GM12873 (cell line): ENCODE measurements around the gene NOS3.

Source experiments
- TF ChIP-seq, protein P1 (sequence below): IDR thresholded peaks from 2 replicates; pipeline ENCODE4 v1.5.1; 2012; ENCODE audit warnings: low read depth, mild to moderate bottlenecking, moderate library complexity, low read length, control low read depth; ENCODE audit not compliant: insufficient read depth; ENCODE audit errors: missing control alignments

The NOS3 gene

DNA sequence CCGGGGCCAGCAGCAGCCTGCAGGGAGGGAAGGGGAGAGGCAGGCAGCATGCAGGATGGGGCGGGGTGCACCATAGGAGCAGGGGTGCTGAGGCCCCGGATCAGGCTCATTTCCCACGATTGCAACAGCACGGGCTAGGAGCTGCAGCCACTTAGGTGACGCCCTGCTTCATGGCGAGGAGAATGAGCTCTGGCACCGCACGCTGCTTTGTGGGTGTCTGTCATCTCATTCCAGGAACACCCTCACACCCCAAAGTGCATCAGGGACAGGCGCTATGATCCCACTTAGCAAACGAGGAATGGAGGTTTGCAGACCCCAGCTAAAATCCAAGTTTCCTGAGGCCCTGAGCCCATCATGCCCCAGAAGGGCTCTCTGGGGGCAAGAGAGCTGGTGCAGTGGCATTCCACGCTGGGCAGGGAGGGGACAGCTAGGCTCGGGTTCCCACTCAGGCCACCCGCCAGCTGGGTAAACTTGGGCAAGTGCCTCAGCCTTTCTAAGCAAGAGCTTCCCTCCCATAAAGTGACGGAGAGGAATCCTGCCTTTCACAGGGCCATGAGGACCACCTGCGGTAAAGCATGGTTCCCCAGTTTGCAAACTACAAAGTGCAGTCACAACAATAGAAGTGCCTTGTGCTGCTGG is 22.0 kb upstream of the NOS3 start:
- TF ChIP-seq, protein P1, sequence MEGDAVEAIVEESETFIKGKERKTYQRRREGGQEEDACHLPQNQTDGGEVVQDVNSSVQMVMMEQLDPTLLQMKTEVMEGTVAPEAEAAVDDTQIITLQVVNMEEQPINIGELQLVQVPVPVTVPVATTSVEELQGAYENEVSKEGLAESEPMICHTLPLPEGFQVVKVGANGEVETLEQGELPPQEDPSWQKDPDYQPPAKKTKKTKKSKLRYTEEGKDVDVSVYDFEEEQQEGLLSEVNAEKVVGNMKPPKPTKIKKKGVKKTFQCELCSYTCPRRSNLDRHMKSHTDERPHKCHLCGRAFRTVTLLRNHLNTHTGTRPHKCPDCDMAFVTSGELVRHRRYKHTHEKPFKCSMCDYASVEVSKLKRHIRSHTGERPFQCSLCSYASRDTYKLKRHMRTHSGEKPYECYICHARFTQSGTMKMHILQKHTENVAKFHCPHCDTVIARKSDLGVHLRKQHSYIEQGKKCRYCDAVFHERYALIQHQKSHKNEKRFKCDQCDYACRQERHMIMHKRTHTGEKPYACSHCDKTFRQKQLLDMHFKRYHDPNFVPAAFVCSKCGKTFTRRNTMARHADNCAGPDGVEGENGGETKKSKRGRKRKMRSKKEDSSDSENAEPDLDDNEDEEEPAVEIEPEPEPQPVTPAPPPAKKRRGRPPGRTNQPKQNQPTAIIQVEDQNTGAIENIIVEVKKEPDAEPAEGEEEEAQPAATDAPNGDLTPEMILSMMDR: no peak

DNA sequence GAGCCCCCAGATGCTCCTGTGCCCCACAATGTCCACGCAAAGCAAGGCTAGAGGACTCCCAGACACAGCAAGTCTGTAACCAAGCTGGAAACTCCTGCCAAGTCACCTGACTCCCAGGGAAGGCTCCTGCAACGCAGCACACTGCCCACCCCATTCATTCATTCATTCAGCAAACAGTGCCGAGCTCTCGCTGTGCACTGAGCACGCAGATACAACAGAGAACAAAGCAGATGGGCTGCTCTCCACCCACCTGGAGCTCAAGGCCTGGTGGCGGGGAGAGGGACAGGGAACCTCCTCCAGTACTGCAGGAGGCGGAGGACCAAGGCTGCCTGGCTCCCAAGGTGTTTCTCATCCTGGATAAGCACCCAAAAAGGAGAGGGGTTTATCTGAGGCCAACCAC is 21.3 kb upstream of the NOS3 start:
- TF ChIP-seq, protein P1: no peak

DNA sequence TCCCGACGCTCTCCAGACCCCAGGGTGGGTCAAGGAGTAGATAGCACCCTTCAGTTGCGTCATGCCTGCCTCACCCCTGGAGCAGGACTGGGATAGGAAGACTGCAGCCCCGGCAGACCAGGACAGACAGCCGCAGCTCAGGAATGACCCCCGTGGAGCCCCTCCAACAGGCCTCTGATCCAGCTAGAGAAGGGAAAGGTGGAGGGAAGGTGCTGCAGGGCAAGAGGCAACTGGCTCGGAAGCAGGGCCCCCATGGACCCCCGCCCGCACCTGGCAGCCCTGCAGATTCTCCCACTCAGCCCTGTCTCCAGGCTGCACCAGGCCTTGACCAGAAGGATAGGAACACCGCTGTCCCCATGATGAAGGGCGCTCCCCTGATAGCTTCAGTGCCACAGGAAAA is 20.4 kb upstream of the NOS3 start:
- TF ChIP-seq, protein P1: no peak

DNA sequence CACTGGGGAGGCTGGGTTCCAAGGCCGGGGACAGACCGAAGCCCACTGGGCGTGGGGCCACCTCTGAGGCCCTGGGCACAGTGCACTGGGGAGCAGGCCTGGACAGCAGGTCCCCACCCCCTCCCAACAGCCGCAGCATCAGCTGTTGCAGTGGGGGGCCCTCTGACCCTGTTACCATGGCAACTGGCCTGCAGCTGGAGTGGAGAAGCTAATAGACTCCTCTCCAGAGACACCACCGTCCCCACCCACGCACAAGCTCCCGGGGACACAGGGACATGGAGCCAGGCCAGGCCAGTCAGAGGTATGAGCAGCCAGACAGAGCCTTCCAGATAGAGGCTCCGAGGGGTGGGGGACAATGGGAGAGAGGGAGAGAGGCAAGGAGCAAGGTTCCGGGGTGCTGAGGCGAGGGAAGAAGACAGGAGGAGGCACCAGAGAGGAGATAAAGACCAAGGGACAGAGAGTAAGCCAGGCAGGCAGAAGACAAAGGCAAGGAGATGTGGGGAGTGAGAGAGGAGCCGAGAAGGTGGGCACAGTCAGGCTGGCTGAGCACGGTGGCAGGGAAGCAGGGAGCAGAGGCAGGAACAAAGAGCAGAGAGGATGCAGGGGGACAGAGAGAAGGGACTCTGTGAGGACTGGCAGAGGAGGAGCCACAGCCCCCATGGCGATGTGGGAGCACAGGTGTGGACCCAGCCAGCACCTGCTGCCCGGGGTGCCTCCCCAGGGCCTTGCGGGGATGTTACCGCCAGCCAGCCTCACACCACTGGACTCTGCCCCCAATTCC is 19.4 kb upstream of the NOS3 start:
- TF ChIP-seq, protein P1: no peak

DNA sequence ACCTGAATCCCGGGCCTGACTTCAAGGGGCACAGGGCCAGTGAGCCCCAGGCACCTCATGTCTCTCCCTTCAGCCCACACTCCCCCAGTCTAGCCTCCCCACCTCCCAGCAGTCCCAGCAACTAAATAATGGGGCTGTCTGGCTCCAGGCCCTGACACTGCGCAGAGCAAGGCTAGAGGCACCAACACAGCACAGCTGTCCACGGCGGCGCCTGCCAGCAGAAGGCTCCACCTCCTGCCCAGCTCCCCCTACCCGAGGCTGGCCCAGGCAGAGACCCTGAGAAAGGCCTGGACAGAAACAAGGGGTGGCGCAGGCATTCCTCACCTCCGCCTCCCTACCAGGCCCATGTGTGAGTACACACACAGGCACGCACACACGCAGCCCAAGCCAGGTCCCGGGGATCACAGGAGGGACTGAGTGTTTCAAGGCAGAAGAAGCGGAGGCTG is 18.8 kb upstream of the NOS3 start:
- TF ChIP-seq, protein P1: no peak

DNA sequence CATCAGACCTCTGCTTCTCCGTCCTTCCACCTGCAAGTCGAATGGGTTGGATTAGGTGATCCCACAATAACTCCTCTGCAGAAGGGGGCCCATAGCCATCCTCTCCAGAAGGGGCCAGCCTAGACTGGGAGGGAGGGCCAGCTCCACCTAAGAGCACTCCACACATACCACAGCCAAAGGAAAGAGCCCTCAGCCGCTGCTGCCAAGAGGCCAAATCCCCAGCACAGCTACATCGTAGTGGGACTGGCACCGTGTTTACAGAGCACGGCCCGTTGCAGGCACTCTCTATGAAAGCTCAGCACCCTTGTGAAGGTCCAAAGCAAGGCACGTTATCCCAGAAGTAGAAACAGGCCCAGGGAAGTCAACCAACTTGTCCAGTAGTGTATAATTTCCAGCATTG is 18.1 kb upstream of the NOS3 start:
- TF ChIP-seq, protein P1: no peak

DNA sequence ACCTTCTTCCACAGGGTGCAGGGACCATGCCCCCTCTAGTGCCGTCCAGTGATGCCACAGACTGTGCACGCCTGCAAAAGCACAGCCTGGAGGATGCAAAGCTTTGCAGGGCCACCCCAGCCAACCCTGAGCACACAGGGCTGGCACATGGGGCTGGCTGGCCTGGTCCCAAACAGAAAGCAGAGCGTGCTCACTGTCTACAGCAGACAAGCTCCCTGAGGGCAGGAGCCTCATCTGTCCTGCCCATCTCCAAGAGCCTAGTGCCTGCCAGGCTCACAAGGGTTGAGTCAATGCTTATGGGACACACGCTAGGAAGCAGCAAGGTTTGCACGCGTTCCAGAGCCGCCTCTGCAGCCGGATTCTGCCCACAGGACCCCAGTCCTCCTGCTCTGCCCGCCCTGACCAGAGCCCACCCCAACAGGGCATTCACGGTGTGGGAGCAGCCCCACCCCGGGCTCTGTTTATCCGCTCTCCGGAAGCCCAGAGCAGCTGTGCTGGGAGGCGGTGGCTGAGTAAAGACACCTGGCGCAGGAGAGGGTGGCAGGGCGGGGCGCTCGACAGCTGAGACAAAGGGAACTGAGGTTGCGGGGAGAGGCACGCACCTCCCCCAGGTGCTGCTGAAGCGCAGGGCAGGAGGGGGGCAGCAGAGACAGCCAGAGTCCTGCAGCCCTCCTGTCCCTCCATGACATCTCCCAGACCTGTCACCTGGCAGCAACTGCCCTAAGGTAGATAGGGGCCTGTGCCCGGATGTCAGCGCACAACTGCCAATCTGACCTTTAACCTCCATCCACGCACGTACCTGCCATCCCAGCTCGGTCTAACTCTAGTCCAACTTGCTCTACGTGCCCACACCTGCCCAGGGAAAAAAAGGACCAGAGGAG is 17.0 kb upstream of the NOS3 start:
- TF ChIP-seq, protein P1: no peak
